ENCODE measurements around the gene DPP6. TPM values are rescaled to one million over a fixed set of nuclear protein-coding genes. Genes with fewer than 3 reads are reported as not detected.

Gene DPP6
- total RNA-seq, 1 experiment from 2014 or later: not detected

DNA sequence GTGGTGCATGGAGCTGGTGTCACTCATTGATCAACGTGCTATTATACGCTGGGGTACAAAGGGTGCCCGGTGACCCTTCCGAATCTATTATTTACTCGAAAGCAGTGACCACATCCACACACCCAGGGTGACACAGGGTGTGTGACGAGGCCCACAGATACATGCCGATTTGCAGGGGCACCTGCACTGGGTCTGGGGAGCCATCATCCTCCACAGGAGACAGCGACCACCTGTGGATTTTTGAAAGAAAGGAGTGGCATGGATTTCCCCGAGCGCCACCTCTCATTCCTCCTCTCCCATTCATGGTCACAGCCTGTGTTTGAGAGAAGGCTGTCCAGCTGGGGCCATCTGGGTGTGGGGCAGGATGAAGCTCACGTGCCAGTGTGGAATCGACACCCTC, 701.0 kb downstream of the DPP6 start:
- no peak for ATAC-seq
- TF ChIP-seq, protein P1, sequence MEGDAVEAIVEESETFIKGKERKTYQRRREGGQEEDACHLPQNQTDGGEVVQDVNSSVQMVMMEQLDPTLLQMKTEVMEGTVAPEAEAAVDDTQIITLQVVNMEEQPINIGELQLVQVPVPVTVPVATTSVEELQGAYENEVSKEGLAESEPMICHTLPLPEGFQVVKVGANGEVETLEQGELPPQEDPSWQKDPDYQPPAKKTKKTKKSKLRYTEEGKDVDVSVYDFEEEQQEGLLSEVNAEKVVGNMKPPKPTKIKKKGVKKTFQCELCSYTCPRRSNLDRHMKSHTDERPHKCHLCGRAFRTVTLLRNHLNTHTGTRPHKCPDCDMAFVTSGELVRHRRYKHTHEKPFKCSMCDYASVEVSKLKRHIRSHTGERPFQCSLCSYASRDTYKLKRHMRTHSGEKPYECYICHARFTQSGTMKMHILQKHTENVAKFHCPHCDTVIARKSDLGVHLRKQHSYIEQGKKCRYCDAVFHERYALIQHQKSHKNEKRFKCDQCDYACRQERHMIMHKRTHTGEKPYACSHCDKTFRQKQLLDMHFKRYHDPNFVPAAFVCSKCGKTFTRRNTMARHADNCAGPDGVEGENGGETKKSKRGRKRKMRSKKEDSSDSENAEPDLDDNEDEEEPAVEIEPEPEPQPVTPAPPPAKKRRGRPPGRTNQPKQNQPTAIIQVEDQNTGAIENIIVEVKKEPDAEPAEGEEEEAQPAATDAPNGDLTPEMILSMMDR (IDR thresholded peaks at IDR 0.05): no peak
- TF ChIP-seq POLR2AphosphoS5 (IDR thresholded peaks at IDR 0.05; ENCODE audit: low read depth, low read length) (no peak), SIN3A (IDR thresholded peaks at IDR 0.05; ENCODE audit: borderline replicate concordance, insufficient read depth, low read depth, low read length) (no peak)
- TF ChIP-seq, protein P2, sequence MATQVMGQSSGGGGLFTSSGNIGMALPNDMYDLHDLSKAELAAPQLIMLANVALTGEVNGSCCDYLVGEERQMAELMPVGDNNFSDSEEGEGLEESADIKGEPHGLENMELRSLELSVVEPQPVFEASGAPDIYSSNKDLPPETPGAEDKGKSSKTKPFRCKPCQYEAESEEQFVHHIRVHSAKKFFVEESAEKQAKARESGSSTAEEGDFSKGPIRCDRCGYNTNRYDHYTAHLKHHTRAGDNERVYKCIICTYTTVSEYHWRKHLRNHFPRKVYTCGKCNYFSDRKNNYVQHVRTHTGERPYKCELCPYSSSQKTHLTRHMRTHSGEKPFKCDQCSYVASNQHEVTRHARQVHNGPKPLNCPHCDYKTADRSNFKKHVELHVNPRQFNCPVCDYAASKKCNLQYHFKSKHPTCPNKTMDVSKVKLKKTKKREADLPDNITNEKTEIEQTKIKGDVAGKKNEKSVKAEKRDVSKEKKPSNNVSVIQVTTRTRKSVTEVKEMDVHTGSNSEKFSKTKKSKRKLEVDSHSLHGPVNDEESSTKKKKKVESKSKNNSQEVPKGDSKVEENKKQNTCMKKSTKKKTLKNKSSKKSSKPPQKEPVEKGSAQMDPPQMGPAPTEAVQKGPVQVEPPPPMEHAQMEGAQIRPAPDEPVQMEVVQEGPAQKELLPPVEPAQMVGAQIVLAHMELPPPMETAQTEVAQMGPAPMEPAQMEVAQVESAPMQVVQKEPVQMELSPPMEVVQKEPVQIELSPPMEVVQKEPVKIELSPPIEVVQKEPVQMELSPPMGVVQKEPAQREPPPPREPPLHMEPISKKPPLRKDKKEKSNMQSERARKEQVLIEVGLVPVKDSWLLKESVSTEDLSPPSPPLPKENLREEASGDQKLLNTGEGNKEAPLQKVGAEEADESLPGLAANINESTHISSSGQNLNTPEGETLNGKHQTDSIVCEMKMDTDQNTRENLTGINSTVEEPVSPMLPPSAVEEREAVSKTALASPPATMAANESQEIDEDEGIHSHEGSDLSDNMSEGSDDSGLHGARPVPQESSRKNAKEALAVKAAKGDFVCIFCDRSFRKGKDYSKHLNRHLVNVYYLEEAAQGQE (IDR thresholded peaks at IDR 0.05; ENCODE audit: insufficient read depth in 1 of 2, low read depth in 2 of 2, low read length in 1 of 2): no peak
- Histone ChIP-seq H3K36me3 (ENCODE audit: control insufficient read depth, insufficient read depth, low read length) (no peaks in the 10 kb centered on the region), H3K27me3 (ENCODE audit: control insufficient read depth, insufficient read depth, low read length) (no peaks in the 10 kb centered on the region; the same call in 1 of the 2 replicates), H3K9me3 (ENCODE audit: control insufficient read depth, insufficient read depth, low read depth, low read length) (no peaks in the 10 kb centered on the region), H3K27ac (ENCODE audit: low read length) (no peak overlapping the region), H3K4me3 (ENCODE audit: low read depth in 2 of 2, low read length in 2 of 2) (no peak overlapping the region), H3K4me1 (ENCODE audit: control insufficient read depth, insufficient read depth, low read length) (no peaks in the 10 kb centered on the region)
- DNase-seq (ENCODE audit: low read depth, low spot score): no peak
- in situ Hi-C loops (cut with HindIII; ENCODE audit: low pct_unique_long_range_greater_than_20kb, low sequenced_read_pairs) (no loop called here), intact Hi-C loops (cut with micrococcal nuclease; ENCODE audit: unreplicated experiment) (no loop called here)
- POLR2A ChIA-PET: no interaction called here
- no TSS peak for BruUV-seq (replicated peaks)
- CTCF ChIA-PET: no interaction called here

DNA sequence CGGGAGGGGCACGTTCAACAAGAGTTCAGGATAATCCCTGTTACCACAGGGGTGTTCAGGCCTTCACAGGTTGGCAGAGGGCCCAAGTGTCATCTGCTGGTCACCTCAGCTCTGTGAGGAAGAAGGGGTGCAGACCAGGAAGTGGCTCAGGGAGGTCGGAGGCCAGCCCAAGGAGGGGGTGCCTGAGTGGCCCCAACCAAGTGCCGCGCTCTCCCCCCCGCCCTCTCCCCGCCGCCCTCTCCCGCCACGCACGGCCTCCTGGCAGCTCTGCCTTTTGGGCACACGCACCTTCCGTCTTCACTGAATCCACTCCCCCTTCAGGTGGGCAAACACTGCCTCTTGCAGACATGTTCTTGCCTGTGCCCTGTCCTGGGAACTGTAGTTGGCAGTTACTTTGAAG, 705.6 kb downstream of the DPP6 start:
- Histone ChIP-seq H3K36me3 (ENCODE audit: control insufficient read depth, insufficient read depth, low read length) (no peaks in the 10 kb centered on the region), H3K27me3 (ENCODE audit: control insufficient read depth, insufficient read depth, low read length) (no peaks in the 10 kb centered on the region), H3K9me3 (ENCODE audit: control insufficient read depth, insufficient read depth, low read depth, low read length) (no peaks in the 10 kb centered on the region), H3K27ac (ENCODE audit: low read length) (no peak overlapping the region), H3K4me3 (ENCODE audit: low read depth in 2 of 2, low read length in 2 of 2) (no peak overlapping the region), H3K4me1 (ENCODE audit: control insufficient read depth, insufficient read depth, low read length) (no peaks in the 10 kb centered on the region)
- TF ChIP-seq SIN3A (IDR thresholded peaks at IDR 0.05; ENCODE audit: borderline replicate concordance, insufficient read depth, low read depth, low read length): no peak
- no peak for TF ChIP-seq POLR2AphosphoS5 (IDR thresholded peaks at IDR 0.05; ENCODE audit: low read depth, low read length)
- TF ChIP-seq, protein P1 (IDR thresholded peaks at IDR 0.05): no peak
- TF ChIP-seq, protein P2 (IDR thresholded peaks at IDR 0.05; ENCODE audit: insufficient read depth in 1 of 2, low read depth in 2 of 2, low read length in 1 of 2): no peak
- TF ChIP-seq TCF7L2 (IDR thresholded peaks at IDR 0.05; ENCODE audit: low read depth, low read length): no peak
- CTCF ChIA-PET: interaction anchor here (0.6 kb wide), 1 partner anchor 137 kb away, joined by 3 read pairs; no protein-coding TSS in a partner anchor
- no peak for DNase-seq (ENCODE audit: low read depth, low spot score)
- BruUV-seq (replicated peaks): no TSS peak
- ATAC-seq: no peak
- intact Hi-C loops (cut with micrococcal nuclease; ENCODE audit: unreplicated experiment): no loop called here
- POLR2A ChIA-PET: no interaction called here
- in situ Hi-C loops (cut with HindIII; ENCODE audit: low pct_unique_long_range_greater_than_20kb, low sequenced_read_pairs): no loop called here

Data from Panc1 (cell line).